ENCODE measurements around the gene NIFK.

Gene NIFK

DNA sequence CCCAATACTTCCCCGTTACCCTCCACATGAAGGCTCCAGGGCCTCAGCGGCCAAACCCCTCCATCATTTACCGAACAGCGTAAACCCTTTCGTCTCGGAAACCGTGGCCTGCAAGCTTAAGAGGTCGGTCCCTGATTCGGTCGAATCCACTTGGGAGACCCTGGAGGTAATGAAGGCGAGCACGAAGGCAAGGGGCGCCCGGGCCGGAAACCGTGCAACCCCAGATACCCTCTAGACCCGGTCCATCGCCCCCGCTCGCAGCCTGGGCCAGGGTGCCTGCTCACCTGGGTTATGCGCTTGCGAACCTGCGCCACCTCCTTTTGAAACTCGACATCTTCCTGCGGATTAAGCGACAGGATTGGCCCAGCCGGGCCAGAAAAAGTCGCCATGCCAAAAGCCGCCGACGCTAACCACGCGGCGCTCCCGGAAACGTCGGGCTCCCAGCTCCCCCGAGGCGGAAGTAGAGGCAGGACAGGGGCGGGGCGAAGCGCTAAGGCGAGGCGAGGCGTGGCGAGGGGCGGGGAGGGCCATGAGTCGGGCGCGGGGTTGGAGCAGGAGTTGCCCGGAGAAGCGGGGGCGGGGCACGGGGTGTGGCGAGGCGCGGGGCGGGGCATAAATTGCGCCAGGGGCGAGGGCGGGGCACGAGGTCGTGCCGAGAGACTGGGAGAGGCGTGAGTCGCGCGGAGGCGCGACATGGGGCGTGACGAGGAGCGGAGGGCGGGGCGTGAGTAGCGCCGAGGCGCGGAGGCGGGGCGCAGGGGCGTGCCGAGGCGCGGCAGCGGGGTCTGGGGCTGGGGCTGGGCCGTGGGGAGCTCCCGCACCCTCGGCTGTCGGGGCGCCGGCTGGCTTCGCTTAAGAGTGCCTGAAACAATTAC lies at the start of gene NIFK:
NIFK (minus strand) TSS at position 414 of the 875 bp plus-strand sequence; CDS start at position 389, 25 bp downstream.
- peak within 1 kb of the TSS; percentile 99 for H3K4me3 ChIP-seq (ENCODE audit: low read depth, low read length)

- H3K4me3 ChIP-seq (ENCODE audit: low read depth, low read length) = no peak overlapping the region
Observed at GRCh38 chr2:121783180-121783579, 46.5 kb upstream of the NIFK start.

GRCh38 chr2:121778741-121779487 lies 42.2 kb upstream of the NIFK start:
- H3K4me3 ChIP-seq (ENCODE audit: low read depth, low read length) = no peak overlapping the region

GRCh38 chr2:121777699-121778058 lies 41.0 kb upstream of the NIFK start:
- no peak overlapping the region for H3K4me3 ChIP-seq (ENCODE audit: low read depth, low read length)

DNA sequence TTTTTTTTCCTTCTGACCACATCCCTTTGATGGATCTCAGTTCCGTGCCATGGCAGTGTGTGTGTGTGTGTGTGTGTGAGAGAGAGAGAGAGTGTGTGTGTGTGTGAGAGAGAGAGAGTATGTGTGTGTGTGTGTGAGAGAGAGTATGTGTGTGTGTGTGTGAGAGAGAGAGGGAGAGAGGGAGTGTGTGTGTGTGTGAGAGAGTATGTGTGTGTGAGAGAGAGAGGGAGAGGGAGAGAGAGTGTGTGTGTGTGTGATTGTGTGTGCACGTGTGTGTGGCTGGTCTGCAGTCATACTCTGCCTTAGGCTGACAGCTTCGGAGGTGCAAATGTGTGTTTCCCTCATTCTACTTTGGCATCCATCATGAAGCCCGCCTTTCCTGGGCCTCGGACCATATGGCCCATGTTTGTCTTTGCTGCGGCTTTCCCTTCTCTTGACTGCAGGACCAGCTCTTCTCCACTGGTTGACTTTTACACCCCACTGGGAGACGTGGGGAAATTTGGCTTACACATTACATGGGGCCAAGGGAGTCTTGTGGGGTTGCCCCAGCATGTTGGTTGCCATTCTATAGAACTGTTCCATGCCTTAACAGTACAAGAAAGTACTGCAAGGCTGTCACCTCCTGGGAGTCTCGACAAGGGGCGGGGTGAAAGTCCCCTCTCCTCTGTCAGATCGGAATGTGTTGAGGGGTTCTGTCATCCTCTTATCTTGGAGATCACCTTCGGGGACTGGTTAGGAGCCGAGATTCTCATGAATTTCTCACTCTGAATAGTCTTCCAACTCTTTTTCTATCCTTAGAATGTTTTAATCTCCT lies 40.4 kb upstream of the NIFK start:
- H3K4me3 ChIP-seq (ENCODE audit: low read depth, low read length) = no peak overlapping the region

GRCh38 chr2:121776361-121776760 lies 39.7 kb upstream of the NIFK start:
- H3K4me3 ChIP-seq (ENCODE audit: low read depth, low read length) = no peak overlapping the region

- no peak overlapping the region for H3K4me3 ChIP-seq (ENCODE audit: low read depth, low read length)
Observed at GRCh38 chr2:121774235-121774634, 37.6 kb upstream of the NIFK start.

DNA sequence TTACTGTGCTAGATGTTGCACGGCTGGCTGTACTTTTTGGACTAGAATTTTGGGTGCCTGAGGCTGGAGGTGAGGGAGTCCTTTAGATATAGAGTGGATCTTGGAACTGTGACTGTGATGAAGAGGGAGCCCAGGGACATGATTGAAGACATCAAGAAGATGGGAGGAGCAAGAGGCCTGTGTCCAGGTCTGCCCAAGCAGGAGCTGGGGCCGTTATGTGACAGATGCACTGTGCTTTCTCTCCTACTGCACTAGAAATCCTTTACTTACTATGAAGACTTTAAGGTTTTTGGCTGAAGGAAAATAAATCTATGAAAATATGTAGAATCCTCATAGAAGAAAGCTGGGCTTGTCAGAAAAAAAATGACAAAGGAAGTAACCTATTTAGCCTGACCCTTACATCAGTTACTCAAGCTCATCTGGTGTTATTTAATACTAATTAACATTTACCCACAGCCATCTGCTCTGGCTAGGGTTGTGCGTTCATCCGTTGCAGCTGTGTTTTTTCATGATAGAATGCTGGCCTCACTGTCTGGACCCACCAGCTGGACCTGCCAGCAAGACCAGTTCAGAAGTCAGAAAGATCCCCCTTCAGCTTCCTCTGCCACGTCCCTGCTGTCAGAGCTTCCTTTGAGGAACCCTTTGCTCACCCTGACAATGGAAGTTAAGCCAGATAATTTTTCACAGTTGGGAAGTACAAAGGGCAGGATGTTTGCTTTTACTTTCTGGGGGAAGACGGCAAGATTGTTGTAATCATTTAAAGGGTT lies 35.5 kb upstream of the NIFK start:
- no peak overlapping the region for H3K4me3 ChIP-seq (ENCODE audit: low read depth, low read length)

DNA sequence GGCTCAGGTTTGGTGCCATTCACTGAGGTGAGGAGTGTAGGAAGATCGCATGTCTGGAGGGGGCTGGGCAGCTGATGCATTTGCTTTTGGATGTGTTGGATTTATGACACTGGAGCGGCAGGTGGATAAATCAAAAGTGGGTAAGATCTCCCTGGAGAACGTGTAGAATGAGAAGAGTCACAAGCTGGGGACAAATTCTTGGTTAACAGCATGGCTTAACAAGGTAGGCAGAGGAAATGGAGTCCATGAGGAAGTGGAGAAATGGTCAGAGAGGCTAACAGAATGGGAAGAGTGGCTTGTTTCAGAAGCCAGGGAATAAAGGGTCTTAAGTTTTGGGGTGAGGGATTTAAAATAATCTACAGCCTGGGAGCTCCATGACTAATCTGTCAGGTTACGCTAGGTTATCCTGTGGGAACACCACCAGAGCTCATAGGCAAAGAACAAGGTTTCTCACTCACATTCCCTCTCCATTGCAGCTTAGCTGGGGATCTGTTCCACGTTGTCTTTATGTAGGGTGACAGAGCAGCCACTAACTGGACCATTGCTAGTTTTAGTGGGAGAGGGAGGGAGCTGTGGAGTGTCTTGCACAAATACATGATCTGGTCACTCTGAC lies 31.6 kb upstream of the NIFK start:
- H3K4me3 ChIP-seq (ENCODE audit: low read depth, low read length) = no peak overlapping the region

- H3K4me3 ChIP-seq (ENCODE audit: low read depth, low read length) = no peak overlapping the region
Observed at GRCh38 chr2:121766624-121767023, 29.9 kb upstream of the NIFK start.

- H3K4me3 ChIP-seq (ENCODE audit: low read depth, low read length) = no peak overlapping the region
Observed at GRCh38 chr2:121764681-121765228, 28.1 kb upstream of the NIFK start.

- H3K4me3 ChIP-seq (ENCODE audit: low read depth, low read length) = peak within 1 kb of the TSS; percentile 99
Observed at GRCh38 chr2:121755237-121756111, 18.8 kb upstream of the NIFK start, which contains the start of gene TSN. Gene TSN (plus strand): TSS chr2:121755651. CDS start chr2:121755780, 129 bp downstream.

DNA sequence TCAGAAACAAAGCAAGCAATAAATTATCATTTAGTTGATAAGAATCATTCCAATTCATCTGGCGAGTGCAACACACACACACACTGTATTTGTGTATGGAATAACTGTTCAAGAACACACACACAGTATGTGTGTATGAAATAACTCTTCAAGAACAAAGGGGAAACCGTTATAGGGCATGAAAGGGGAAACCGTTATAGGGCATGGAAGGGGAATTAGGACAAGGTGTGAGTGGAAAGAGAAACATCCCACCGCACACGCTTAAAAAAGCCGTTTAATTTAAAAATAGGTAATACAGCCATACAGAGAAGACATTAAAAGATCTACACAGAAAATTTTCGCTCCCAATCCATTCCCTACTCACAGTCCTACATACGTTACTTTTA lies 18.2 kb upstream of the NIFK start:
- peak overlapping the region; percentile 99 for H3K4me3 ChIP-seq (ENCODE audit: low read depth, low read length)

GRCh38 chr2:121748202-121748601 lies 11.5 kb upstream of the NIFK start:
- H3K4me3 ChIP-seq (ENCODE audit: low read depth, low read length) = no peak overlapping the region

DNA sequence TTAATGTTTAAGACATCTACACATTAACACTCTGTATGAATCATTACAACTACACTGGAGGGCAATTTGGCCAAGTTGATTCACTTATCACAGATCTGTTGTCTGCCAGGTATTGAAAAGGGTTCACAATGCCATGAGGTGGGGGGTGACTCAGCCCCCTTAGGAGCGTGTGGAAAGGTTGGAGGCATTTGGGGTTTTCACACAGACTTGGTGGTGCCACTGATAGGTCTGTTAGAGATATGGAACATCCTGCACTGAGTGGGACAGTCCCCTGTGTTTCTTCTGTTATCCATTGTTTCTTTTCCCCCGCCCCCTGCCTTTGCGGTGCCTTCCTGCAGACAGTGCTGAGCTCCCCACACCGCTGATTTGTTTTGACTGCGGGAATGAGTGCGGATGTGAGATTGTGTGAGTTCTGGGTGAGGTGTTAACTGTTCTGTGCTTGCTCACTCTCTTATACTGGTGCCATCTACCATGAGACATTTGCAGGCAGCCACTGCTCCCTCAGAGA lies 9.4 kb upstream of the NIFK start:
- no peak overlapping the region for H3K4me3 ChIP-seq (ENCODE audit: low read depth, low read length)

- H3K4me3 ChIP-seq (ENCODE audit: low read depth, low read length) = no peak overlapping the region
Observed at GRCh38 chr2:121741450-121741849, 4.8 kb upstream of the NIFK start.

DNA sequence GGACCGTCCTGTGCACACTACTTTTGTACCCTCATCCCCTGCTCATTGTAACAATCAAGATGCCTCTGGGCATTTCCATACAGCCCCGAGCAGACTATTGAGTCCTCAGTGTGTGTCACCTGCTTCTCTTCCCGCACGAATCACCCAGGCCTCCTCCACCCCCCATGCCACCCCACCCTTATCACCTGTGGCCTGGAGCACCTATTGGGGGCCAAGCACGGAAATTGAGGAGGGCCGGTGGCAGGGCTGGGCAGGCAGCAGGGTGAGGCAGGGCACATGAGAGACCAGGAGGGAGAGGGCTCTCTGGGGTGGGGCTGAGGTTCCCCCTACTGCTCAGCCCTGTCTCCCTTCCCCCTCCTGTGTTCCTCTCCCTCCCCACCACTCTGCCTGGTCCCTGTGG lies 4.3 kb upstream of the NIFK start:
- no peak overlapping the region for H3K4me3 ChIP-seq (ENCODE audit: low read depth, low read length)

GRCh38 chr2:121736140-121736461 lies 574 bp downstream of the NIFK start:
- H3K4me3 ChIP-seq (ENCODE audit: low read depth, low read length) = peak overlapping the region; percentile 99
